ENCODE results near the gene ZBTB42.

DNA sequence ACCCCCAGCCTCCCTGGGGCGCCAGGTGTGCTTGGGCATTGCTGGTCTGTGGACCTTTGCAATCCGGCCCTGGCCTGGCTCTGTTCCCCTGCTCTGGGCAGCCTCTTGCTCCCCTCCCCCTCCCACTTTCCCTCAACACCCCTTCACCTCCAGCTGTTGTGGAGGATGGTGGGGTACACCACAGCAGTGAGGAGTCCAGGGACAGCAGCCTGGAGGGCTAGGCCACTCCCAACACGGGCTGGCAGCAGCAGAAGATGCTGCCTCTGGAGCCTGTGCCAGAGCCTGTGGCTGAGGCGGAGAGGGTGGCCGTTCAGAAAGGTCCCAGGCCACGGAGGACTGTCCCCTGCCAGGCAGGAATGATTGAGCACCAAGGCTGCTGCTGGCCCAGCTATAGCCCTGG is 7.6 kb downstream of the ZBTB42 start:
- TF ChIP-seq POLR2AphosphoS5 (IDR thresholded peaks at IDR 0.05; ENCODE audit: borderline replicate concordance, low read depth, low read length) (no peak), EZH2 (IDR thresholded peaks at IDR 0.05) (no peak), FOXP2 (optimal IDR thresholded peaks at IDR 0.05; ENCODE audit: control extremely low read depth, extremely low read length, insufficient read depth) (no peak)

Measured in SK-N-MC (cell line).